Endodermal cell (in vitro differentiated cells): ENCODE measurements around the gene TOMM70. TPM values are rescaled to one million over a fixed set of nuclear protein-coding genes. Genes with fewer than 3 reads are reported as not detected.

Experiments used
- DNase-seq: peaks from one replicate; pipeline ENCODE4 v3.0.0-alpha.2; 2017
- H3K27ac ChIP-seq: 2 replicates; pipeline ENCODE4 v1.5.1; 2013; ENCODE audit warnings: mild to moderate bottlenecking, low read depth, low read length, moderate library complexity
- H3K27me3 ChIP-seq: 2 replicates; pipeline ENCODE4 v1.6.1; 2013; ENCODE audit warnings: mild to moderate bottlenecking, low read length, moderate library complexity; ENCODE audit not compliant: insufficient read depth, control insufficient read depth, poor library complexity, severe bottlenecking
- H3K36me3 ChIP-seq: 2 replicates; pipeline ENCODE4 v1.7.0; 2013; ENCODE audit warnings: mild to moderate bottlenecking, low read length, moderate library complexity; ENCODE audit not compliant: control insufficient read depth, insufficient read depth
- H3K4me1 ChIP-seq: one replicate; pipeline ENCODE4 v1.7.0; 2013; ENCODE audit warnings: low read length; ENCODE audit not compliant: control insufficient read depth, insufficient read depth
- H3K4me3 ChIP-seq: 2 replicates; pipeline ENCODE4 v1.5.1; 2013; ENCODE audit warnings: mild to moderate bottlenecking, low read length, moderate library complexity
- H3K9ac ChIP-seq: 2 replicates; pipeline ENCODE4 v1.6.1; 2013; ENCODE audit warnings: mild to moderate bottlenecking, low read length, moderate library complexity; ENCODE audit not compliant: poor library complexity, severe bottlenecking; ENCODE audit errors: extremely low read depth
- H3K9me3 ChIP-seq: 2 replicates; pipeline ENCODE4 v1.6.1; 2013; ENCODE audit warnings: mild to moderate bottlenecking, low read length, moderate library complexity; ENCODE audit not compliant: control insufficient read depth
- H3K27ac Mint-ChIP-seq: 2 replicates; pipeline ENCODE4 v1.8.0; 2020; ENCODE audit warnings: mixed read lengths
- H3K27me3 Mint-ChIP-seq: 2 replicates; pipeline ENCODE4 v1.8.0; 2021; ENCODE audit warnings: mild to moderate bottlenecking, mixed read lengths; ENCODE audit not compliant: insufficient read depth
- H3K36me3 Mint-ChIP-seq: 2 replicates; pipeline ENCODE4 v1.8.0; 2020; ENCODE audit warnings: low read depth, mixed read lengths
- H3K4me1 Mint-ChIP-seq: 2 replicates; pipeline ENCODE4 v1.8.0; 2020; ENCODE audit warnings: mixed read lengths
- H3K4me3 Mint-ChIP-seq: 2 replicates; pipeline ENCODE4 v1.8.0; 2020; ENCODE audit warnings: mild to moderate bottlenecking, moderate library complexity, mixed read lengths
- H3K9me3 Mint-ChIP-seq: 2 replicates; pipeline ENCODE4 v1.8.0; 2020; ENCODE audit warnings: mild to moderate bottlenecking, mixed read lengths
- WGBS, 2 experiments: methylation state at CpG; one replicate each; pipeline versions ENCODE4 v1.1.5 to v1.1.7; 2013; ENCODE audit warnings: missing lambda C conversion rate in 2 of 2, mixed read lengths in 1 of 2; ENCODE audit not compliant: insufficient coverage in 1 of 2, insufficient read length in 1 of 2; 5-methylcytosine and 5-hydroxymethylcytosine counted together
- total RNA-seq, 2 donors: library from RNA; stranded (reverse); fragmentation: NEBNext Ultra II Directional in 1 of 2; extraction: Animal tissue kit (Norgen Biotek cat#: 25700) in 1 of 2; gene quantifications; 2 replicates in 1 of 2; 3 replicates in 1 of 2; pipeline ENCODE4 v1.2.1, GENCODE V29; 2021
- TF ChIP-seq, protein P1 (sequence below): fragments of 200-600 bp; sonication (generic); conservative IDR thresholded peaks from 2 replicates; pipeline ENCODE4 v1.5.0; 2021; ENCODE audit warnings: antibody characterized with exemption, mild to moderate bottlenecking

Gene TOMM70
- total RNA-seq, 2 donors from 2014 or later, result 36.0 to 43.6 TPM

DNA sequence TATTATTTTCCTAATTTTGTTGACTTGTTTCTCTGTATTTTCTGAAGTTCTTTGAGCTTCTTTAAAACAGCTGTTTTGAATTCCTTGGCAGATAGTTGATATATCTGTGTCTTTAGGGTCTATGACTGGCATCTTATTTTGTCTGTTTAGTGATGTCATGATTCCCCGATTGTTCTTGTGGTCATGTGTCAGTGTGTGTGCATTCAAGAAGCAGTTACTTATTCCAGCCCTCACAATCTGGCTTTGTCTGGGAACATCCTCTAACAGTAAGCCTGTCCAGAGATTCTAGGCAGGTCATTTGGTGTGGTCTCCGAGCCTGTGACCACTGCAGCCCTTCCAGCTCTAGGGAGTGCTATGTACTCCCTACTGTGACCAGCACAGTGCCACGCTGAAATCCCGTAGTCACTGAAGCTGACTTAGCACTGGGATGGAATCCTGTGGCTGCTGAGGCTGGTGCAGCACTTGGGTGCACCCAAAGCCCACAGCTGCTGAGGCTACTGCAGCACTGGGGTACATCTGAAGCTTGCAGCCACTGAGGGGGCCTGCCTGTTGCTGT, 7.2 kb upstream of the TOMM70 start:
- Mint-ChIP-seq H3K27me3 (no peaks in the 10 kb centered on the region), H3K9me3 (peaks cover 3% of the 10 kb centered on the region), H3K4me3 (no peak overlapping the region), H3K27ac (no peak overlapping the region), H3K4me1 (peaks cover 1% of the 10 kb centered on the region), H3K36me3 (peaks cover 38% of the 10 kb centered on the region)
- peaks cover 38% of the 10 kb centered on the region for H3K9me3 ChIP-seq
- peak overlapping the region; percentile 2 for H3K4me3 ChIP-seq
- H3K27me3 ChIP-seq, result no peaks in the 10 kb centered on the region
- peaks cover 17% of the 10 kb centered on the region for H3K36me3 ChIP-seq
- H3K4me1 ChIP-seq, result no peaks in the 10 kb centered on the region
- DNase-seq, result no peak
- H3K9ac ChIP-seq, result no peak overlapping the region
- 86 to 90% methylated on average over 4 of the region's 4 CpGs for WGBS, 2 experiments
- no peak overlapping the region for H3K27ac ChIP-seq
- TF ChIP-seq, protein P1, sequence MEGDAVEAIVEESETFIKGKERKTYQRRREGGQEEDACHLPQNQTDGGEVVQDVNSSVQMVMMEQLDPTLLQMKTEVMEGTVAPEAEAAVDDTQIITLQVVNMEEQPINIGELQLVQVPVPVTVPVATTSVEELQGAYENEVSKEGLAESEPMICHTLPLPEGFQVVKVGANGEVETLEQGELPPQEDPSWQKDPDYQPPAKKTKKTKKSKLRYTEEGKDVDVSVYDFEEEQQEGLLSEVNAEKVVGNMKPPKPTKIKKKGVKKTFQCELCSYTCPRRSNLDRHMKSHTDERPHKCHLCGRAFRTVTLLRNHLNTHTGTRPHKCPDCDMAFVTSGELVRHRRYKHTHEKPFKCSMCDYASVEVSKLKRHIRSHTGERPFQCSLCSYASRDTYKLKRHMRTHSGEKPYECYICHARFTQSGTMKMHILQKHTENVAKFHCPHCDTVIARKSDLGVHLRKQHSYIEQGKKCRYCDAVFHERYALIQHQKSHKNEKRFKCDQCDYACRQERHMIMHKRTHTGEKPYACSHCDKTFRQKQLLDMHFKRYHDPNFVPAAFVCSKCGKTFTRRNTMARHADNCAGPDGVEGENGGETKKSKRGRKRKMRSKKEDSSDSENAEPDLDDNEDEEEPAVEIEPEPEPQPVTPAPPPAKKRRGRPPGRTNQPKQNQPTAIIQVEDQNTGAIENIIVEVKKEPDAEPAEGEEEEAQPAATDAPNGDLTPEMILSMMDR, result no peak

DNA sequence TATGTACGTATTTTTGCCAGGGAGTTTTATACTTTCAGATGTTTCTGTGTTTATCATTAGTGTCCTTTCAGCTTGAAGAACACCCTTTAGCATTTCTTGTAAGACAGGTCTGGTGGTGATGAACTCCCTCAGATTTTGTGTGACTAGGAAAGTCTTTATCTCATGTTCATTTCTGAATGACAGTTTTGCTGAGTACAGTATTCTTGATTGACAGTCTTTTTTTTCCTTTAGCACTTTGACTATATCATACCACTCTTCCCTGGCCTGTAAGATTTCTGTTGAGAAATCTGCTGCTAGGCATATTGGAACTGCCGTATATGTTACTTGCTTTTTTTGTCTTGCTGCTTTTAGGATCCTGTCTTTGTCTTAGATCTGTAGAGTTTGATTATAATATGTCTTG, 6.3 kb upstream of the TOMM70 start:
- TF ChIP-seq, protein P1, result no peak
- Mint-ChIP-seq H3K27ac (no peak overlapping the region), H3K9me3 (peaks cover 3% of the 10 kb centered on the region), H3K27me3 (no peaks in the 10 kb centered on the region), H3K4me3 (no peak overlapping the region), H3K4me1 (peaks cover 5% of the 10 kb centered on the region), H3K36me3 (peaks cover 30% of the 10 kb centered on the region)
- Histone ChIP-seq H3K4me1 (no peaks in the 10 kb centered on the region), H3K9me3 (peaks cover 38% of the 10 kb centered on the region), H3K36me3 (peaks cover 9% of the 10 kb centered on the region), H3K27me3 (no peaks in the 10 kb centered on the region), H3K9ac (no peak overlapping the region), H3K27ac (no peak overlapping the region), H3K4me3 (peak overlapping the region; percentile 21)
- WGBS, 2 experiments, result 94% methylated on average over 2 of the region's 2 CpGs; no CpG with 5 or more reads in 1 of the 2 experiments
- DNase-seq, result no peak

DNA sequence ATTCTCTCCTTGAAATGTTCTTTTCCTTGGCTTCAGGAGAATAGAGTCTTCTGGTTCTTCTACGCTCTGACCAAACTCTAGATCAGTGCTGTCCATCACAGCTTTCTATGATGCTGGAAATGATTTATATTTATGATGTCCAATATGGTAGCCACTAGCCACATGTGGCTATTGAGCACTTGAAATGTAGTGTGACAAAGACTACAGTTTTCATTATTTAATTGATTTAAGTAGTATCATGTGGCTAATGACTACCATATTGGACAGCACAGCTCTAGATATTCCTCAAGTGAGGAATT, 3.3 kb upstream of the TOMM70 start:
- Mint-ChIP-seq H3K4me1 (peaks cover 15% of the 10 kb centered on the region), H3K4me3 (no peak overlapping the region)
- 95% methylated on average over 1 of the region's 1 CpG; no CpG with 5 or more reads in 1 of the 2 experiments for WGBS, 2 experiments

More for the DNA sequence above, 3.3 kb upstream of the TOMM70 start:
- H3K9ac ChIP-seq, result no peak overlapping the region
- peak overlapping the region; percentile 96 for H3K4me3 ChIP-seq
- H3K9me3 Mint-ChIP-seq, result no peaks in the 10 kb centered on the region
- no peak overlapping the region for H3K27ac ChIP-seq
- H3K27me3 ChIP-seq, result no peaks in the 10 kb centered on the region
- peaks cover 18% of the 10 kb centered on the region for H3K9me3 ChIP-seq
- peaks cover 12% of the 10 kb centered on the region for H3K36me3 Mint-ChIP-seq
- no peaks in the 10 kb centered on the region for H3K4me1 ChIP-seq
- TF ChIP-seq, protein P1, result no peak
- no peaks in the 10 kb centered on the region for H3K27me3 Mint-ChIP-seq
- no peaks in the 10 kb centered on the region for H3K36me3 ChIP-seq
- no peak overlapping the region for H3K27ac Mint-ChIP-seq
- no peak for DNase-seq
